IMR-90 (cell line): ENCODE results near the gene TTC19.

ENCODE experiments used
- BHLHE40 ChIP-seq: fragments of 150-350 bp; IDR thresholded peaks from 2 replicates; pipeline ENCODE4 v1.6.1; 2016; ENCODE audit warnings: mild to moderate bottlenecking, low read depth, low read length
- CEBPB ChIP-seq: IDR thresholded peaks from 2 replicates; pipeline ENCODE4 v1.6.1; 2012; ENCODE audit warnings: low read depth, low read length, improper control_type of control experiment
- CTCF ChIP-seq: conservative IDR thresholded peaks from 2 replicates; pipeline ENCODE4 v1.5.1; 2012; ENCODE audit warnings: mild to moderate bottlenecking, low read depth, low read length, improper control_type of control experiment
- FOS ChIP-seq: fragments of 150-350 bp; IDR thresholded peaks from 2 replicates; pipeline ENCODE4 v1.6.1; 2016; ENCODE audit warnings: low read depth, low read length
- MAZ ChIP-seq: IDR thresholded peaks from 2 replicates; pipeline ENCODE4 v1.6.1; 2012; ENCODE audit warnings: low read depth, mild to moderate bottlenecking, low read length, improper control_type of control experiment, moderate library complexity, borderline replicate concordance
- MXI1 ChIP-seq: IDR thresholded peaks from 2 replicates; pipeline ENCODE4 v1.6.1; 2012; ENCODE audit warnings: low read depth, mild to moderate bottlenecking, low read length, moderate library complexity, borderline replicate concordance
- POLR2A ChIP-seq: IDR thresholded peaks from 2 replicates; pipeline ENCODE4 v1.6.1; 2012; ENCODE audit warnings: mild to moderate bottlenecking, low read depth, low read length
- RAD21 ChIP-seq: IDR thresholded peaks from 2 replicates; pipeline ENCODE4 v1.6.1; 2012; ENCODE audit warnings: low read length, improper control_type of control experiment
- RCOR1 ChIP-seq: IDR thresholded peaks from 2 replicates; pipeline ENCODE4 v1.6.1; 2012; ENCODE audit warnings: mild to moderate bottlenecking, low read length, improper control_type of control experiment; ENCODE audit not compliant: insufficient replicate concordance
- RFX5 ChIP-seq: IDR thresholded peaks from 2 replicates; pipeline ENCODE4 v1.8.0; 2012; ENCODE audit warnings: low read depth, mild to moderate bottlenecking, low read length, moderate library complexity
- SMC3 ChIP-seq: fragments of 150-350 bp; IDR thresholded peaks from 2 replicates; pipeline ENCODE4 v1.6.1; 2016; ENCODE audit warnings: low read depth, mild to moderate bottlenecking, antibody characterized with exemption, low read length, moderate library complexity
- USF2 ChIP-seq: fragments of 150-350 bp; IDR thresholded peaks from 2 replicates; pipeline ENCODE4 v1.6.1; 2017; ENCODE audit warnings: mild to moderate bottlenecking, antibody characterized with exemption, low read length, low read depth

- TF ChIP-seq POLR2A = no peak
- TF ChIP-seq BHLHE40 = no peak
- no peak for TF ChIP-seq CTCF
- TF ChIP-seq RCOR1 = no peak
- no peak for TF ChIP-seq RAD21
- no peak for TF ChIP-seq RFX5
- TF ChIP-seq CEBPB = no peak
- no peak for TF ChIP-seq MXI1
- no peak for TF ChIP-seq MAZ
- TF ChIP-seq SMC3 = no peak
- TF ChIP-seq USF2 = no peak
- no peak for TF ChIP-seq FOS
These were observed 46.5 kb upstream of the TTC19 start for GRCh38 chr17:15952916-15953790.
